NCI-H2227 (cell line): ENCODE measurements around the gene SYT12.

ENCODE experiments used
- DNase-seq: peaks from one replicate; lab custom pipeline; 2025; ENCODE audit not compliant: unreplicated experiment; lab: John Stamatoyannopoulos, UW

The SYT12 gene

GRCh38 chr11:67054836-67055523 lies 32.0 kb downstream of the SYT12 start:
- peak; percentile 74 for DNase-seq

GRCh38 chr11:67055812-67056211 lies 32.9 kb downstream of the SYT12 start:
- DNase-seq, result no peak

GRCh38 chr11:67056267-67057204 lies 33.6 kb downstream of the SYT12 start, which contains the start of gene RHOD:
Gene RHOD, plus strand, starts transcription at chr11:67056847. Its CDS starts 56 bp downstream, at chr11:67056903.
- no peak for DNase-seq

DNA sequence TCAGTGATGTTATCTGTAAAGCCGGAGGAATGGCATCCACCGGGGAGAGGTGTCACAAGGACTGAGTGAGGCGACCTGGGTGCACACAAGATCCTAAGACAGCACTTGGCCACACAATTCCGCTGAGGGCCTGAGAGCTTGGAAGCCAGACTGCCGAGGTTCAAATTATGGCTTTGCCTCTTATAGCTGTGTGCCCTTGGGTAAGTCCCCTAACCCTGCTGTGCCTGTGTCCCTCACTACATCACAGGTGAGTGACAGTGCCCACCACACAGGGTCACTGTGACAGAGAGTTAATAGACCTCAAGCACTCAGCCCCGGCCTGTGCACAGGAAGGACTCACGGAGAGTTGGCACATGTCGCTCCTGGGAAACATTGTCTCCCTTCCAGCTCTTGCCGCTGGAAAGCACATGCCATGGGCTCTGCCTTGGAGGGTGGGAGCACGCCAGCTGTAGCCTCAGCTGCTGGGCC lies 34.3 kb downstream of the SYT12 start:
- no peak for DNase-seq

DNA sequence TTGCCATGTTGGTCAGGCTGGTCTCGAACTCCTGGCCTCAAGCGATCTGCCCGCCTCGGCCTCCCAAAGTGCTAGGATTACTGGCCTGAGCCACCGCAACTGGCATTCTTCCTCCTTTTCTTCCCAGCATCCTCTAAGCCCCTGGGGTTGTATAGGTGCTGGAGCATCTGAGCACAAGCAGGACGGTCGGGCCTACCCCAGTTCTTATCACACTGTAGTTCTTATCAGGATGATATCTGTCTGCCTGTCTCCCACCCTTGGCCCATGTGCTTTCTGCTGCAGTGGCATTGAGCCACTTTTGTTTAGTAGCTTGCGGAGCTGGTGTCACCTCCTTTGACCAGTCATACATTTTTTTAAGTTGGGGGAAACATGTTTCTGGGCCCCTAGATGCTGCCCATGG lies 35.6 kb downstream of the SYT12 start:
- DNase-seq, result no peak

- no peak for DNase-seq
Observed at GRCh38 chr11:67059671-67060070, 36.7 kb downstream of the SYT12 start.

- DNase-seq, result no peak
Observed at GRCh38 chr11:67060111-67060522, 37.2 kb downstream of the SYT12 start.

GRCh38 chr11:67062526-67063373 lies 39.8 kb downstream of the SYT12 start:
- DNase-seq, result no peak

- DNase-seq, result no peak
Observed at GRCh38 chr11:67066333-67066709, 43.4 kb downstream of the SYT12 start.

GRCh38 chr11:67071420-67072284 lies 48.7 kb downstream of the SYT12 start:
- no peak for DNase-seq

GRCh38 chr11:67072295-67072694 lies 49.4 kb downstream of the SYT12 start:
- no peak for DNase-seq

GRCh38 chr11:67073908-67074307 lies 51.0 kb downstream of the SYT12 start:
- no peak for DNase-seq

GRCh38 chr11:67076202-67076601 lies 53.3 kb downstream of the SYT12 start:
- no peak for DNase-seq

DNA sequence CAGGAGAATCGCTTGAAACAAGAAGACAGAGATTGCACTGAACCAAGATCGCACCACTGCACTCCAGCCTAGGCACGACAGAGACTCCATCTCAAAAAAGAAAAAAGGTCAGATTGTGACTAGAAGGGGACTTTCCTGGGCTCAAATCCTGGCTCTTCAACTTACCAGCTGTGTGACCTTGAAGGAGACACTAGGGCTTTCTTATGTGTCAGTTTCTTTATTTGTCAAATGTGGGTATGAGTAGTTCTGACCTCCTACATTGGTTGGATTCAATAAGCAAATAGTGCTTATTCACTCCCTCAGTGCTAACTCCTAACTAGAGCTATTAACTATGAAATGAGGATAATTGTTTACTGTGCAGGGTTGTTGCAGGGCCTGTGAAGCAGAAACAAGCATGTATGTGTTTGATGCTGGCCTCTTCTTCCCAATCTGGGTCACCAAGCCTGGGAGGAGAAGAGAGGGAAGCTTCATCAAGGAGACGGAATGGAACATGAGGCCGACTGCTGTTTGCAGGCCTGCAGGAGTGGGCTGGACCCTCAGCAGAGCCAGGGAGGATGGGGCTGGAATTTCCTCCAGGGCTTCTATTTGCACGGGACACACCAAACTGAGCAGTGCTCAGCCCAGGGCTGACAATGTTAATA lies 56.3 kb downstream of the SYT12 start:
- no peak for DNase-seq

DNA sequence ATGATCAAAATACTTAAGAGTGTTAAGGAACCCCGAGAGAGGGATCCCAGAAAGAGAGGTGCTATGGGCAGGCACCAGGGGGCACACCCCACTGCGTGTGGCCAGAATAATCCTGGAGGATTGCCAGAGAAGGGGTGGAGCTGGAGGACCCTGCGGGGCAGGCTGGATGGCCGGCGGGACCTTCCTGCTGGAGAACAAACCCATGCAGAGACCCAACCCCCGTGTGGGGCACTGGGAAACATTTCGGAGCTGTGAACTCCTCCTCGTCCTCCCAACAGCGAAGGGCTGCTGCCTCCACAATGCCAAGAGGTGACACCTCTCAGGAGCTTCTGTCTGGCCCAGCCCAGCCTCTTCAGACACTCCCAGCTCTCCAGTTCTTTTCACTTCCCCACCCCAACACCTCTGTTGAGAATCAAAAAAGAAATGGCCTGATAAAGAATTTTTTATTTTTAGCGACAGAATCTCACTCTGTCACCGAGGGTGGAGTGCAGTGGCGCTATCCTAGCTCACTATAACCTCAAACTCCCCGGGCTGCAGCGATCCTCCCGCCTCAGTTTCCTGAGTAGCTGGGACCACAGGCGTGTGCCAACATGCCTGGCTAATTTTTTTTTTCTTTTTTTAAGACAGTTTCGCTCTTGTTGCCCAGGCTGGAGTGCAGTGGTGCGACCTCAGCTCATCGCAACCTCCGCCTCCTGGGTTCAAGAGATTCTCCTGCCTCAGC lies 59.3 kb downstream of the SYT12 start:
- no peak for DNase-seq

DNA sequence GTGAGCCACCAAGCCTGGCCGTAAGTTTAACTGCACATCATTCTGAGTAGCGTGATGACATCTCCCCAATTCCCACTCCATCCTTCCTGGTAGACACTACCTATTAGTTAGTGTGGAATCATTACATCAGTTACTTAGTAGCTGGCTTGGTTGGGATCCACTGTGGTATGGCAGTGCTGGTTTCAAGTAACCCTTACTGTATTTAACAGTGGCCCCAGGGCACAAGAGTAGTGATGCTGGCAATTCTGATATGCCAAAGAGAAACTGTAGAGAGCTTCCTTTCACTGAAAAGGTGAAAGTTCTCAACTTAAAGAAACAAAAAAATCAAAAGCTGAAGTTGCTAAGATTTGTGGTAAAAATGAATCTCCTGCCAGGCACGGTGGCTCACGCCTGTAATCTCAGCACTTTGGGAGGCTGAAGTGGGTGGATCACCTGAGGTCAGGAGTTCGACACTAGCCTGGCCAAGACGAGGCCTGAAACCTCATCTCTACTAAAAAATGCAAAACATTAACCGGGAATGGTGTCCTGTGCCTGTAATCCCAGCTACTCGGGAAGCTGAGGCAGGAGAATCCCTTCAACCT lies 60.9 kb downstream of the SYT12 start:
- DNase-seq, result no peak

GRCh38 chr11:67085617-67086016 lies 62.7 kb downstream of the SYT12 start:
- no peak for DNase-seq

DNA sequence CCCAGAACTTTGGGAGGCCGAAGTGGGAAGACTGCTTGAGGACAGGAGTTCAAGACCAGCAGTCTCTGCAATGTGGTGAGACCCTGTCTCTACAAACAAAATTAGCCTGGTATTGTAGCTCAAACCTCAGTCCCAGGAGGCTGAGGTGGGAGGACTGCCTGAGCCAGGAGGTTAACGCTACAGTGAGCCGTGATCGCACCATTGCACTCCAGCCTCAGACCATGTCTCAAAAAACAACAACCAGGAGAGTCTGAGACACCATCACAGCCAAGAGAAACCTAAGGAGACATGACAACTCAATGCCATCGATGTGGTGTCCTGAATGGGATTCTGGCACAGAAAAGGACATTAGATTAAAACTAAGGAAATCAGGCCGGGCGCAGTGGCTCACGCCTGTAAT lies 67.8 kb downstream of the SYT12 start:
- no peak for DNase-seq

DNA sequence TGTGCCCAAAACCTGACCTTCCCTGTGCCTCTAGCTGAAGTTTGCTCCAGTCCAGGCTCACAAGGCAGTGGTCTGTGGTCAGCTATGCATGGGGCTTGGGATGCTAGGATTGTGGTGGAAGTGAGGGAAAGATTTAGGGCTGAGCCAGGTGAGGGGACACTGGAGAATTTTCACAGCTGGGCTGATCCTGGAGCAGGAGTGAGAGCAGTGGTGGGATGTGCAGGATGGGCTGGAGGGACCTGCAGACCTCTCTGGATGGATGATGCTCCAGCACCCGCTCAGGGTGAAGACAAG lies 72.2 kb downstream of the SYT12 start:
- no peak for DNase-seq
